Activated naive CD8-positive, alpha-beta T cell (primary cell): ENCODE measurements around the gene FILIP1L.

ENCODE experiments used
- H3K27ac Mint-ChIP-seq: one replicate; pipeline ENCODE4 v1.8.0; 2021; ENCODE audit warnings: mixed read lengths
- H3K27me3 Mint-ChIP-seq: one replicate; pipeline ENCODE4 v1.8.0; 2021; ENCODE audit warnings: mixed read lengths
- H3K36me3 Mint-ChIP-seq: one replicate; pipeline ENCODE4 v1.8.0; 2021; ENCODE audit warnings: mixed read lengths
- H3K4me1 Mint-ChIP-seq: one replicate; pipeline ENCODE4 v1.8.0; 2021; ENCODE audit warnings: low read depth, mixed read lengths
- H3K4me3 Mint-ChIP-seq: one replicate; pipeline ENCODE4 v1.8.0; 2021; ENCODE audit warnings: mild to moderate bottlenecking, mixed read lengths
- H3K9me3 Mint-ChIP-seq: one replicate; pipeline ENCODE4 v1.8.0; 2021; ENCODE audit warnings: low read depth, mixed read lengths

FILIP1L gene

DNA sequence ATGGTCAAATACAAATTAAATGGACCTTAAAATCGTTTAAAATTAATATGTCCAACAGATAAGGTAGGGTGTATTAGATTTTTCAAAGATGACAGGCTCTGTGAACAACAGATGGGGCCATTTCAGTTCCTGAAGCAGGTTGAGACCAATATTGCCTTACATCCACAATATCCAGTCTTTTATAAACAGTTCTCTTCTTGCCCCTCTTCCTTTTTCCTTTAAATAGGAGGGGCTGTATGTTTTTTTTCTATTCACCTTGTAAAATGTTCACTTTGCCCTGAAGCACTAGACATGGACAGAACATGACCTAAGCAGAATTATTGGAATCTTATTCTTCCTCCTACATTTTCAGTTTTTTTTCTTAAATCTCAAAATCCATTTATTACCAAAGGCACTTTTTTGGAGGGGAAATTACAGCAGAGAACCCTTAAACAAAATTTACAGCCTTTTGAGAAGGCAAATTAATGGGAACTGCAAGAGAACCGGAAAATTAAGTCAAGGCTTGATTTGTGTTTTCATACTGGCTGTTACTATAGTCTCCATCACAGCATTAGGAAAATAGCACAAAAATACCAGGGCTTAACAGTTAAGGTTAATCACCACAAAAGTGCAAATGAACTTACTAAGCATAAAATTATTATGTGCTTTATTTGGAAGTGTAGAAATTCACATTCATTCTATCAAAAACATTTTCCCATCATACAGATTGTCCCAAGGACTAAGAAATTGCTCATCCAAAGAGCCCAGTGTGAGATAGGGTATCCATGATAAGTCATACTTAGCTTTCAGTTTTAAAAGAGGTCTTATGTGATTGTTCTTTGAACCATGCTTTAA lies 240.8 kb downstream of the FILIP1L start:
- H3K9me3 Mint-ChIP-seq: no peaks in the 10 kb centered on the region
- peaks cover 33% of the 10 kb centered on the region for H3K4me1 Mint-ChIP-seq
- no peaks in the 10 kb centered on the region for H3K27me3 Mint-ChIP-seq
- no peak overlapping the region for H3K4me3 Mint-ChIP-seq
- peaks cover 3% of the 10 kb centered on the region for H3K36me3 Mint-ChIP-seq
- H3K27ac Mint-ChIP-seq: no peak overlapping the region

DNA sequence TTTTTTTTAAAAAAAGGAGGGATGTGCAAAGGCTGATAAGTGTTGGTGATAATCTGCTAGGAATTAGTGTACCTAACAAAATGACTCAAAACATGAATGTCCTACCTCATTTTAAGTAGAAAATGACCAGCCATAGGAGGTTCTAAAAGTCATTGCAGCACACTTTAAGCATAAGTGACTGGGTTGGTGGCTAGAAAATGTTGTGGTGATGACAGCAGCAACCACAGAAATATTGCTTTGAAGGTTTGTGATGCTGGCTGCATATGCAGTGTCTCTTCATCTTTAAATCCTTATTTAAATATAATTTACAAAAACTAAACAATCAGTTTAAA lies 241.4 kb downstream of the FILIP1L start:
- no peak overlapping the region for H3K27ac Mint-ChIP-seq
- H3K4me1 Mint-ChIP-seq: peaks cover 38% of the 10 kb centered on the region
- no peak overlapping the region for H3K4me3 Mint-ChIP-seq
- H3K9me3 Mint-ChIP-seq: no peaks in the 10 kb centered on the region
- H3K27me3 Mint-ChIP-seq: no peaks in the 10 kb centered on the region
- H3K36me3 Mint-ChIP-seq: peaks cover 3% of the 10 kb centered on the region

DNA sequence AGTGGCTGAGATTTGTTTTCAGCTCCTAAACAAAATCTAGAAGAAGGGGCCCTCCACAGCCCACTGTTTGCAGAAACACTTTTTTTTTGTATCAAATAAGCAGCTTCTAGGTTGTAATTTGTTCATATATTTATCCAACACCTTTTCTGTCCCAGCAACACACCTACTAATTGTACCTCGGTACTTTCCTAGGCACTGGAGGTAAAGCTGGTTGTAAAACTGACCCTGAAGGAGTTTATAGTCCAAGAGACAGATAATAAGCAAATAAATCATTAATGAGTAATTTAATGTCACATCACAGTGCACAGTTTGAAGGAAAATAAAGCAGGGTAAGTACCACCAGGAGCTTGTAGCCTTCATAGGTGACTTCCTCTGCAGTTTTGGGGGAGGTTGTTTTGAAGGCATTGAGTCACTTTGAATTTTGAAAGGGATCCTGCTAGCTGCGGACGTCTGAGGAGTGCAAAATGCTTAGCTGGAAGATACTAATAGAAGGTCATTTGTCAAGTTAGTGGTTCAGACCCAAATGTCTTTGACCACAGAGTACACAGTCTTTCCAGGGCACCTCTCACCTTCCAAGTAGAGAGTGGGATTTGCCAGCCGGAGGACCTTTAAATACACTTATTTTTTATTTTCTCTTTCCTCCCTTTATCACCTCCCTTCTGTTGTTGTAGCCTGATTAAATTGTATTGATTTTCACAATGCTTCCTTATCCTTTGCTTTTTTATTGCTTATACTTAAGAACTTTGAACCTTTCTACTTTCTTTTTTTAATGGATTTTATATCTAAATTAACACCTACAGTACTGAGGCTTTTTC lies 242.9 kb downstream of the FILIP1L start:
- Mint-ChIP-seq H3K4me1 (peaks cover 45% of the 10 kb centered on the region), H3K27me3 (no peaks in the 10 kb centered on the region), H3K9me3 (no peaks in the 10 kb centered on the region), H3K4me3 (no peak overlapping the region), H3K27ac (no peak overlapping the region), H3K36me3 (peaks cover 3% of the 10 kb centered on the region)

DNA sequence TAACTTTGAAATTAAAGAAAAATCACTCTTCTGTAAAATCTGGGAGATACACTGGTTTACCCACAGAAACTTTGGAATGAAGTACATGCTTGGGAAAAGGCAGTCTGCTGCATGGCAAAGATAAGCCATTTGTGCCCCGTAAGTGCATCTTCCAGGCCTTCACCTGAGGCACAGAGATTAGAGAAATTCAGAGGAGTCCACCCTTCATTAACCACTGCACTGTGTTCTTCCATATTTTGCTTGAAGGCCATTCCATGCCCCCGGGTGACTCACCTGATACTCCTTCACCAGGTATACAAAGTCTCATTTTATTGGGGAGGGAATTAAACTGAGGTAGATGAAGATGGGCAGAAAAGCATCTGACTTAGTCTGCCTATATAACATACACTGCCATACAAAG lies 243.6 kb downstream of the FILIP1L start:
- peaks cover 49% of the 10 kb centered on the region for H3K4me1 Mint-ChIP-seq
- H3K27me3 Mint-ChIP-seq: no peaks in the 10 kb centered on the region
- no peaks in the 10 kb centered on the region for H3K9me3 Mint-ChIP-seq
- H3K4me3 Mint-ChIP-seq: no peak overlapping the region
- no peak overlapping the region for H3K27ac Mint-ChIP-seq
- H3K36me3 Mint-ChIP-seq: peaks cover 3% of the 10 kb centered on the region

DNA sequence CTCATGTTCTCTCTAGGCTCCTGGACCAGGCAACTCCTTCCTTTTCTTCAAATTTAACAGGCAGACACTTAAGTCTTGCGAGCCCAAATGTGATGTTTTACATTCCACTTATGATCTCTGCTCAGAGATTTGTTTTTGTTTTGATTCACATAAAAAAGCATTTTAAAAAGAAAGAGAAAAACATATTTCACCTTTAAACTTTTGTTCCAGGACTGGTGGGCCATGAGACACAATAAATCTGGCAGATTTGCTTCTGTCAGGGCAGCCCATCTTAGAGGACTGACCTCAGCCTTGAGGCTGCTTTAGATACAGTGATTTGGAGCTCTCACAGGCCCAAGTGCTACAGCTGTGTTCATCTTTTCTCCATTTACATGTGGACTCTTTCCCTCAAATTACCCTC lies 244.7 kb downstream of the FILIP1L start:
- H3K4me1 Mint-ChIP-seq: peaks cover 44% of the 10 kb centered on the region
- no peak overlapping the region for H3K27ac Mint-ChIP-seq
- H3K36me3 Mint-ChIP-seq: peaks cover 3% of the 10 kb centered on the region
- H3K27me3 Mint-ChIP-seq: no peaks in the 10 kb centered on the region
- no peaks in the 10 kb centered on the region for H3K9me3 Mint-ChIP-seq
- H3K4me3 Mint-ChIP-seq: no peak overlapping the region

DNA sequence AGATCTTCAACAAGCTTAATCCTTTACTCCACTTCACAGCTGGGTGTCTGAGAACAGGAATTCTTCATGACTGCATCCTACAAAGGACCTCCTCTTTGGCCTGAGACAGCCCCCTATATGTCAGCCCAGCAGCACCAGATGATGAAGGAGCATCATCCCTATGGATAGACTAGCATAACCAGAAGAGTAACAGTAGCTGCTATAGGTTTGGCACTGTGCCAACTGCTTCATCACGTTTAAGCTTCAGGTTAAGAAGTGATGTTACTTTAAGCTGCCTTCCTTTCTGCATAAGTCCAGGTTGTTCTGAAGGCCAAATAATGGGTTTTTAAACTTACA lies 246.0 kb downstream of the FILIP1L start:
- Mint-ChIP-seq H3K27me3 (no peaks in the 10 kb centered on the region), H3K9me3 (no peaks in the 10 kb centered on the region), H3K4me3 (no peak overlapping the region), H3K36me3 (peaks cover 9% of the 10 kb centered on the region), H3K27ac (no peak overlapping the region), H3K4me1 (peaks cover 36% of the 10 kb centered on the region)

DNA sequence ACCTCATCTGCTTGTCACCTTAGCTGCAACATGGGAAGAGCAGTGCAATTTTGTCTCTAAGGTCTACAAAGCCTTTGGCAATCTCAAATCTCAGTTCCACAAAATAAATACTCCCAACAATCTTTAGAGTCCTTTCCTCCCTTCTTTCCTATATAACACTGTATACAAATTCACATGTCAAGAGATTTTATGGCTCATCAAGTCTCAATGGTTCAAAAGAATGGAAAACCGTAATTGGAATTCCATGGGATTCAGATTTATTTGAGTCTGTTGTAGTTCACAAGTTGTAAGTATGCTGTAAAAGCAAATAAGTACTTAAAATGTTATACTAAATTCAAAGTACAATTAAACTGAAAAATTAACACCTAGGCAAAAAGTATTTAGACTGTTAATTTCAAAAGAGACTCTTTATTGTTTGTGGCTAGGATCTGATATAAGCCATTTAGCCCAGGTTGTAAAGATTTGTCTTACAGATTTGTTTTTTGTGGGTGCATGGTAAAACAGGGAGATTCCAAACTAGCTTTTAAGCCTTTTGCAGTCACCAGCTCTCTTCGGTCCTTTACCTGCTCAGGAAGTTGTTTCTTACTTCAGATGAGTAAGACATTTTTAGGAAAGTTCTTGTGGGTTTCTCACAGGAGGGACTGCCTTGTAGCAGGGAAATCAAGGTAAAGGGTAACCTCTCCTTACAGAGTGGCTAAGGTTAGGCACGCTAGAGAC lies 246.5 kb downstream of the FILIP1L start:
- Mint-ChIP-seq H3K36me3 (peaks cover 9% of the 10 kb centered on the region), H3K27me3 (no peaks in the 10 kb centered on the region), H3K4me1 (peaks cover 36% of the 10 kb centered on the region), H3K4me3 (no peak overlapping the region), H3K9me3 (no peaks in the 10 kb centered on the region), H3K27ac (no peak overlapping the region)

DNA sequence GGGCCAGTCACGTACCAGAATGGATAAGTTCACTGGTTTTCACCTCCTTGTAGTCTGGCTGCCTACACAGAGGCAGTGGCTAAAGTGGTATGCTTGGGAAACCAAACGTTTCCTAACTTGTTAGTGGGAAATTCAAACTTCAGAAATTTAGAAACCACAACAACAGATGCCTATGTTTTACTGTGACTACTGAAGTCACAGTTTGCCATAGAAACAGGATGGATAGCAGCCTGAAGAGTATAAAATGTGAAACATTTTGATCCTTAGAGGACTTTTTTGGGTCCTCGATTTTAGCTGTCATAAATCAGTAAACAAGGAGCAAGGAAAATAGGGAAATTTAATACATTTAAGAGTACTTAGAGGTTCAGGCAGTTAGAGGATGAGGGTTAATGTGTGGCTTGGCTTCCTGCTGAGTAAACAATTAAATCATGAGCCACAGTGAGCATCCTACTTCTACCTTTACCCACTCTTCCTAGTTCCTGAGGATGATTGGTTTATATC lies 248.0 kb downstream of the FILIP1L start:
- Mint-ChIP-seq H3K36me3 (peaks cover 11% of the 10 kb centered on the region), H3K9me3 (no peaks in the 10 kb centered on the region), H3K27ac (no peak overlapping the region), H3K4me1 (peaks cover 32% of the 10 kb centered on the region), H3K27me3 (no peaks in the 10 kb centered on the region), H3K4me3 (no peak overlapping the region)

DNA sequence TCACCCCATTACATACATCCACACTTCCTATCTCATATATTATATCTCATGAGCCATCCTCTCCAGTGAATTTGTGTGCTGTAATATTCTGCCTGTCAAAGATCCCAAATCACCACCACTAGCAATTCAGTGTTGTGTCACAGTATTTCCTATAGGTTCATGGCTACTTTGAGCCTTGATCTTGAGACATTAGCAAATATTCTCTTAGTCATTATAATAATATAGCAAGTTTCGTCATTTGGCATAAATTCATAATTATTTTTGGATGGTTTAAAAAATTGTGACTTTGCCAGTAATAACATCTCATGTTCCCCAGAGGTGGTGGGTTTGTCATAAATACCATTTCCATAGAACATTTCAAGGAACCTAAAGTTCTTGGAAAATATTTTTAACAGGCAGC lies 249.0 kb downstream of the FILIP1L start:
- peaks cover 32% of the 10 kb centered on the region for H3K4me1 Mint-ChIP-seq
- no peaks in the 10 kb centered on the region for H3K9me3 Mint-ChIP-seq
- H3K27ac Mint-ChIP-seq: no peak overlapping the region

DNA sequence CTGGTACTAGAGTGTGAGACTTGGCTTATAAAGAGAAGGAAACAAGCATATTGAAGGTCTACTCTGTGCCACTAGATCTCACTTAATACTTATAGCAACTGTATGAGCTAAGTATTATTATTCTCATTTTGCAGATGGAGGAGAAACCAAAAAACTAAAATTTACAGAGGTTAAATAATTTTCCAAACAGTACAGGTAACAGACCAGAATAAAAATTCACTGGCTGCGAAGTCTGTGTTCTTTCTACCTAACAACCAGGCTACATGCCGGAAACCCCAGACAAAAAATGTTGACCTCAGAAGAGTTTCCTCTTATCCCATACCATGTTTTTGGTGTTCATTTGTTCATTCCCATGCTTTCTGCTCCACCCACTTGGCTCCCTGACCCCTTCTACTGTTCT lies 250.0 kb downstream of the FILIP1L start:
- no peaks in the 10 kb centered on the region for H3K27me3 Mint-ChIP-seq
- no peak overlapping the region for H3K4me3 Mint-ChIP-seq
- no peak overlapping the region for H3K27ac Mint-ChIP-seq
- H3K9me3 Mint-ChIP-seq: no peaks in the 10 kb centered on the region
- H3K4me1 Mint-ChIP-seq: peaks cover 32% of the 10 kb centered on the region
- peaks cover 12% of the 10 kb centered on the region for H3K36me3 Mint-ChIP-seq

More for the DNA sequence above, 249.0 kb downstream of the FILIP1L start:
- Mint-ChIP-seq H3K4me3 (no peak overlapping the region), H3K27me3 (no peaks in the 10 kb centered on the region), H3K36me3 (peaks cover 15% of the 10 kb centered on the region)

DNA sequence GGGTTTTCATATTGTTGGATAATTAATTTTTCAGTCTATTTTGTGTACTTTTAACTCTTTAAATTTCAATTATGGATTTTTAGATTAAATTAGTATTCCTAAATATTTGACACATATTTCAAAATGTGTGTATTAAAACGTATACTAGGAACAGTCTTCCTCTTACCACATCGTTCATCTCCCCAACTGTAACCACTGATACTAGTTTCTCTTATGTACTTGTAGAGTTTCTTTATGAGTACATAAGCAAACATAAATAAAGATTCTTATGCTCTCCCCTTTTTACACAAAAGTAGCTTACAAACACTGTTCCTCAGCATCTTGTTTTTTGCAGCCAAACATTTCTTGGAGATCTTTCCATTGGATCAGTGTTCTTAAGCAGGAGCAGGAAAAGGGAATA lies 250.7 kb downstream of the FILIP1L start:
- Mint-ChIP-seq H3K4me3 (no peak overlapping the region), H3K27me3 (no peaks in the 10 kb centered on the region), H3K36me3 (peaks cover 17% of the 10 kb centered on the region), H3K27ac (no peak overlapping the region), H3K4me1 (peaks cover 32% of the 10 kb centered on the region), H3K9me3 (no peaks in the 10 kb centered on the region)

DNA sequence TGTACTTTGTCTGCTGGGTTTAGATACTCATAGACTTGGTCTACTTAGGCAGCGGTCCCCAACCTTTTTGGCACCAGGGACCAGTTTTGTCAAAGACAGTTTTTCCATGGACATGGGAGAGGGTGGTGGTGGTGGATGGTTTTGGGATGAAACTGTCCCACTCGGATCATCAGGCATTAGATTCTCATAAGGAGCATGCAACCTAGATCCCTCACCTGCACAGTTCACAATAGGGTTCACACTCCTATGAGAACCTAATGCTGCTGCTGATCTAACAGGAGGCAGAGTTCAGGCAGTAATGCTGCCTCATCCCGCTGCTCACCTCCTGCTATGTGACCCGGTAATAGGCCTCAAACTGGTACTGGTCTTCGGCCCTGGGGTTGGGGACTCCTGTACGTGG lies 251.3 kb downstream of the FILIP1L start:
- Mint-ChIP-seq H3K27ac (no peak overlapping the region), H3K36me3 (peaks cover 17% of the 10 kb centered on the region), H3K27me3 (no peaks in the 10 kb centered on the region), H3K9me3 (no peaks in the 10 kb centered on the region), H3K4me1 (peaks cover 28% of the 10 kb centered on the region), H3K4me3 (no peak overlapping the region)

DNA sequence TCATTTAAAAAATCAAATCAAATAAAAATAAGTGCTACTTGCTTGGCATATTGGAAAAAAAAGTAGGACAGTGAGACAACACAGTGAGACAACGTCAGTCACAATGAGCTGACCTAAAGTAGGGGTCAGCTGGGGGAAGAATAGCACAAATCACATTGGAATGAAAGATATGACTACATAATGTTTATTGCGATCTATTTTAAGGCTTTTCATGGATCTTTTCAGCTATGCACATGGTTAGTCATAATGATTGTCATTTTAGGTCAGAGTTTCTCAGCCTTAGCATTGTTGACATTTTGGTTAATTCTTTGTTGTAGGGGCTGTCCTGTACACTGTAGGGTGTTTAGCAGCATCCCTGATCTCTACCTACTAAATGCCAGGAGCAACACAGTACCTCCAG lies 252.1 kb downstream of the FILIP1L start:
- no peaks in the 10 kb centered on the region for H3K27me3 Mint-ChIP-seq
- H3K4me1 Mint-ChIP-seq: peaks cover 20% of the 10 kb centered on the region
- no peak overlapping the region for H3K4me3 Mint-ChIP-seq
- H3K9me3 Mint-ChIP-seq: no peaks in the 10 kb centered on the region
- no peak overlapping the region for H3K27ac Mint-ChIP-seq
- peaks cover 17% of the 10 kb centered on the region for H3K36me3 Mint-ChIP-seq

DNA sequence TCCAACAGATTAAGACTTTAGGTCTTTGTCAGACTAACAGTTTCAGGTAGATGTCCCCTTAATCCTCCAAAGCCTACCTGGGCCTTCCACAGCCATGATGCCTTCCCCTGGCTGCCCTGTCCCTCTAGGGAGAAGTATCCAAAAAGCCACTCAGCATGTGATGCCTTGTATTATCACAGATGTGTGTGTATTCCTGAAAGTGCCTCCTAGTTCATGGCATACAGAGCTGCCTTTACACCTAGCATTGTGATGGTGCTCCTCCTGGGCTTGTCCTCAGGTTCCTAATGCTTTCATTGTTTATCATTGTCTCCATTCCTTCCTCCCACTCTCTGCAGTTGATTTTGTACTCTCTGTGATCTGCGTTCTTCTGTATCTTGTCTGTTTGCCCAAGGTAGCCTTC lies 253.1 kb downstream of the FILIP1L start:
- no peaks in the 10 kb centered on the region for H3K27me3 Mint-ChIP-seq
- H3K36me3 Mint-ChIP-seq: peaks cover 17% of the 10 kb centered on the region
- no peak overlapping the region for H3K4me3 Mint-ChIP-seq
- H3K27ac Mint-ChIP-seq: no peak overlapping the region
- H3K9me3 Mint-ChIP-seq: no peaks in the 10 kb centered on the region
- peaks cover 13% of the 10 kb centered on the region for H3K4me1 Mint-ChIP-seq

DNA sequence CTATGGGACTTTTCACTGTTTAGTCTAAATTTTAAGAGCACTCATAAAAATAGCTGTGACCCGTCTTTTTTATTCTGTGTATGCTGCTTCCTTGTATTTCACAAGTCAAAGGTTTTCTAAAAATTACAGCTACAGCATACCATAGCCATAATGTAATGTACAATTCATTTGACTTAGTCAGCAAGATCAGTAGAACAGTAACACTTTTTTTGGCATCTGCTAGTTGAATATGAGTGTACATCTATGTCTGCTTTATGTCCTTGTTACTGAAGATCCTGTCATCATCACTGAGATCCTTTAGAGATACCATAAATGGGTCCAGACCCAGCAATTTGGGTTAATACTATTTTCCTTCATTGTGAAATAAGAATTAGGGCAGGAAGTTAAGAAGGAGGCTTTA lies 254.5 kb downstream of the FILIP1L start:
- H3K9me3 Mint-ChIP-seq: no peaks in the 10 kb centered on the region
- H3K4me3 Mint-ChIP-seq: no peak overlapping the region
- H3K27me3 Mint-ChIP-seq: no peaks in the 10 kb centered on the region
- no peak overlapping the region for H3K27ac Mint-ChIP-seq
- peaks cover 6% of the 10 kb centered on the region for H3K4me1 Mint-ChIP-seq
- H3K36me3 Mint-ChIP-seq: peaks cover 22% of the 10 kb centered on the region
